K562 (cell line): ENCODE data around the gene LDLRAD3. TPM values are rescaled to one million over a fixed set of nuclear protein-coding genes. Genes with fewer than 3 reads are reported as not detected.
A peak's percentile ranks its signal among the peaks of the same experiment; 100 is the strongest.

Experiments
- ARNT ChIP-seq, 2 experiments: fragments of 450-650 bp; IDR thresholded peaks; 2 replicates each; pipeline ENCODE4 v1.6.1; 2016; ENCODE audit warnings: mild to moderate bottlenecking in 1 of 2
- ATF6 ChIP-seq: sonication (generic); formaldehyde crosslinking; IDR thresholded peaks from 2 replicates; pipeline ENCODE4 v1.4.0; 2020; ENCODE audit warnings: mild to moderate bottlenecking, missing genetic modification reagents
- BCOR ChIP-seq: fragments of 450-650 bp; IDR thresholded peaks from 2 replicates; pipeline ENCODE4 v1.6.1; 2016
- BHLHE40 ChIP-seq: IDR thresholded peaks from 2 replicates; pipeline ENCODE4 v1.6.1; 2011; ENCODE audit warnings: low read length, improper control_type of control experiment
- BRD9 ChIP-seq: fragments of 450-650 bp; IDR thresholded peaks from 2 replicates; pipeline ENCODE4 v1.6.1; 2018; ENCODE audit warnings: low read depth; ENCODE audit not compliant: partially characterized antibody
- C11orf30 ChIP-seq: fragments of 450-650 bp; IDR thresholded peaks from 2 replicates; pipeline ENCODE4 v1.6.1; 2016; ENCODE audit warnings: low read depth, mild to moderate bottlenecking
- CBFA2T3 ChIP-seq: fragments of 450-650 bp; IDR thresholded peaks from 2 replicates; pipeline ENCODE4 v1.6.1; 2017
- CBFB ChIP-seq: sonication (generic); formaldehyde crosslinking; IDR thresholded peaks from 2 replicates; pipeline ENCODE4 v1.4.0; 2020; ENCODE audit warnings: mild to moderate bottlenecking, missing genetic modification reagents
- CHD2 ChIP-seq: IDR thresholded peaks from 2 replicates; pipeline ENCODE4 v1.6.1; 2011; ENCODE audit warnings: low read depth, low read length
- CHD4 ChIP-seq: fragments of 200-600 bp; sonication (generic); IDR thresholded peaks from 3 replicates; pipeline ENCODE4 v1.6.1; 2012; ENCODE audit warnings: low read depth, mild to moderate bottlenecking, mixed read lengths, low read length, inconsistent platforms; ENCODE audit not compliant: insufficient read depth, insufficient replicate concordance, poor library complexity, severe bottlenecking
- CTCFL ChIP-seq: IDR thresholded peaks from 2 replicates; pipeline ENCODE4 v1.6.1; 2011; ENCODE audit warnings: borderline replicate concordance, low read depth, mild to moderate bottlenecking, moderate library complexity, low read length; ENCODE audit not compliant: insufficient read depth, poor library complexity, severe bottlenecking
- FOXJ3 ChIP-seq: sonication (generic); formaldehyde crosslinking; IDR thresholded peaks from 2 replicates; pipeline ENCODE4 v1.4.0; 2020; ENCODE audit warnings: mild to moderate bottlenecking, missing genetic modification reagents
- FOXO4 ChIP-seq: fragments of 450-650 bp; formaldehyde crosslinking; IDR thresholded peaks from 2 replicates; pipeline ENCODE4 v1.4.0; 2020; ENCODE audit warnings: mild to moderate bottlenecking, moderate library complexity
- KAT2B ChIP-seq: IDR thresholded peaks from one replicate; pipeline ENCODE4 v1.6.1; 2012; ENCODE audit warnings: low read depth, mild to moderate bottlenecking, control low read depth, inconsistent platforms, low read length, moderate library complexity
- KLF16 ChIP-seq: IDR thresholded peaks from 2 replicates; pipeline ENCODE4 v1.6.1; 2016; ENCODE audit warnings: antibody characterized with exemption
- MXI1 ChIP-seq: IDR thresholded peaks from 2 replicates; pipeline ENCODE4 v1.6.1; 2011; ENCODE audit warnings: low read depth, mild to moderate bottlenecking, improper control_type of control experiment, low read length
- NCOA6 ChIP-seq: fragments of 450-650 bp; IDR thresholded peaks from 2 replicates; pipeline ENCODE4 v1.6.1; 2017; ENCODE audit warnings: mild to moderate bottlenecking
- NONO ChIP-seq, 2 experiments: fragments of 200-400 bp in 1 of 2; fragments of 450-650 bp in 1 of 2; formaldehyde crosslinking in 1 of 2; IDR thresholded peaks; 2 replicates each; pipeline ENCODE4 v1.6.1; 2017; ENCODE audit warnings: low read depth in 2 of 2, mild to moderate bottlenecking in 2 of 2, moderate library complexity in 2 of 2, low read length in 1 of 2
- PPARD ChIP-seq: fragments of 250-450 bp; sonication (Bioruptor Pico); IDR thresholded peaks from 2 replicates; pipeline ENCODE4 v1.8.0; 2022; ENCODE audit warnings: inconsistent platforms, mild to moderate bottlenecking, moderate library complexity
- RBM34 ChIP-seq: fragments of 200-400 bp; formaldehyde crosslinking; IDR thresholded peaks from 2 replicates; pipeline ENCODE4 v1.6.1; 2018; ENCODE audit warnings: low read length, borderline replicate concordance; ENCODE audit not compliant: insufficient read depth
- SMC3 ChIP-seq: conservative IDR thresholded peaks from 2 replicates; pipeline ENCODE4 v1.6.1; 2011; ENCODE audit warnings: low read depth, low read length, improper control_type of control experiment; ENCODE audit not compliant: insufficient read depth
- YY1 ChIP-seq, 3 experiments: IDR thresholded peaks; 2 replicates each; pipeline ENCODE4 v1.6.1; 2011; ENCODE audit warnings: low read length in 2 of 3, mild to moderate bottlenecking in 2 of 3, moderate library complexity in 2 of 3, borderline replicate concordance in 1 of 3, control low read depth in 1 of 3, low read depth in 1 of 3; ENCODE audit not compliant: insufficient read depth in 3 of 3, insufficient replicate concordance in 2 of 3, control insufficient read depth in 1 of 3, insufficient read length in 1 of 3; ENCODE audit errors: extremely low read depth in 1 of 3
- ZNF197 ChIP-seq: fragments of 200-800 bp; sonication (Bioruptor generic); IDR thresholded peaks from 2 replicates; pipeline ENCODE4 v1.6.1; 2016; ENCODE audit warnings: low read depth, missing genetic modification characterization, missing compliant biosample characterization
- ZNF232 ChIP-seq: sonication (generic); formaldehyde crosslinking; IDR thresholded peaks from 2 replicates; pipeline ENCODE4 v1.8.0; 2022; ENCODE audit warnings: mild to moderate bottlenecking, missing genetic modification reagents
- ZNF253 ChIP-seq: fragments of 250-450 bp; sonication (Bioruptor Pico); conservative IDR thresholded peaks from 2 replicates; pipeline ENCODE4 v1.6.1; 2021; ENCODE audit warnings: mild to moderate bottlenecking
- ZNF583 ChIP-seq: fragments of 250-450 bp; sonication (Bioruptor Pico); IDR thresholded peaks from 2 replicates; pipeline ENCODE4 v1.4.0; 2020
- polyA plus RNA-seq, 8 experiments: library from polyadenylated mRNA; depleted of rRNA in 4 of 8; stranded (reverse) in 5 of 8; unstranded in 3 of 8; fragments of >200 nt; fragmentation: Nextera tagmentation in 2 of 8; fragmentation: Illumina TruSeq in 1 of 8; extraction: Ambion mirVana in 2 of 8; extraction: Trizol in 1 of 8; gene quantifications; 2 replicates each; pipeline versions ENCODE4 v1.2.1 to v1.2.3, GENCODE V29; 2011 to 2014; ENCODE audit warnings: inconsistent platforms in 1 of 8, missing spikeins in 1 of 8
- total RNA-seq, 7 experiments: library from RNA; depleted of rRNA in 6 of 7; stranded (reverse); fragments of >200 nt in 6 of 7; fragmentation: Illumina TruSeq in 2 of 7; extraction: Trizol in 2 of 7; gene quantifications; 2 replicates each; pipeline versions ENCODE4 v1.2.1 to v1.2.3, GENCODE V29; 2011 to 2021; ENCODE audit warnings: low replicate concordance in 1 of 7

LDLRAD3 gene
- total and polyA plus RNA-seq, 9 of the 15 experiments (the other 6 are each of a cell fraction or from before 2014, with no cell fraction given): 0.73 to 7.2 (median 3.5) TPM

- TF ChIP-seq BHLHE40 (no peak), ZNF197 (CRISPR knock-in tag) (no peak), MXI1 (no peak), ZNF232 (CRISPR knock-in tag) (no peak), CBFA2T3 (no peak), YY1 (IDR thresholded peaks at IDR 0.05; ENCODE audit: borderline replicate concordance in 1 of 3, control insufficient read depth in 1 of 3, extremely low read depth in 1 of 3, insufficient read depth in 3 of 3, insufficient read length in 1 of 3, insufficient replicate concordance in 2 of 3, low read depth in 1 of 3, low read length in 2 of 3) (no peak), ATF6 (CRISPR knock-in tag) (no peak), FOXO4 (CRISPR knock-in tag) (no peak), BCOR (peak; percentile 96), BRD9 (no peak), KLF16 (no peak), KAT2B (no peak), PPARD (CRISPR knock-in tag) (no peak), NCOA6 (no peak), CHD2 (no peak), ARNT (IDR thresholded peaks at IDR 0.05) (no peak), RBM34 (no peak), ZNF583 (CRISPR knock-in tag) (no peak), FOXJ3 (CRISPR knock-in tag) (no peak), C11orf30 (no peak), NONO (IDR thresholded peaks at IDR 0.05; ENCODE audit: low read depth in 2 of 2, low read length in 1 of 2) (no peak), CBFB (CRISPR knock-in tag) (no peak), CTCFL (no peak), SMC3 (no peak), ZNF253 (CRISPR knock-in tag) (no peak), CHD4 (peak; percentile 71)
Observed at GRCh38 chr11:36127550-36127949, 183.7 kb downstream of the LDLRAD3 start (continued).
